GM21367 (cell line): ENCODE measurements around the gene OVOL3.

Experiments
- ATAC-seq: cut with Tn5 transposase; IDR thresholded peaks from one replicate; pipeline ENCODE4 v1.9.1; 2021; ENCODE audit not compliant: unreplicated experiment

Gene OVOL3

DNA sequence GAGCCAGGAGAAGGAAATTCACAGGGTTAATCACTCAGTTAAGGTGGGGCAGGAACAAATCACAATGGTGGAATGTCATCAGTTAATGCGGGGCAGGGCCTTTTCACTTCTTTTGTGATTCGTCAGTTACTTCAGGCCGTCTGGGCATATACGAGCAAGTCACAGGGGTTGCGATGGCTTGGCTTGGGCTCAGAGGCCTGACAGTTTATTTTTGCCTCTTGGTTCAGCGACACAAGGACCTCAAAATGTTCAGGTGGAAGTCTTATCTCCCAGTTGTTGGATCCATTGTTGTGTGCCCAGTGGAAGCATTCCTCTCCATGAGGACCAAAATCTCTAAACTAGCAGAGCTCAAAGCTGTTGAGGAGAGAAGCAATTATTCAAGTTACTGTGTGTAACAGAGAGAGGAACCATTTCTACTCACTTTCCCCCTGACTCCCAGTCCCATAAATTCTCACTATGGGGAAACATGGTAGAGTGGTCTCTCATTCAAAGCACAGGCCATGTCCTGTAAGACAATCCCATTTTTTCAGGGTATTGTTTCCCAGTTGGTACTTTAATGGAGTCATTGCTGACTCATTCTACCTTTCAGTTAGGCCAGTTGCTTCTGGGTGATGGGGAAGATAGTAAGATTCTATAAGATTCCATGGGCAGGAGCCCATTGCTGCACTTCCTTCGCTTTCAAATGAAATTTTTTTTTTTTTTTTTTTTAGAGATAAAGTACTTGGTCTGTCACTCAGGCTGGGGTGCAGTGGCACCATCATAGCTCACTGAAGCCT is 50.1 kb downstream of the OVOL3 start:
- ATAC-seq, result no peak
